Medulla oblongata (tissue), 1 donor: Measurements from ENCODE around the gene RDH5.

Source experiments
- DNase-seq: peaks from one replicate; pipeline ENCODE4 v3.0.0-alpha.2; 2015; ENCODE audit errors: extremely low spot score

Gene RDH5

GRCh38 chr12:55696141-55696540, 24.1 kb upstream of the RDH5 start:
- DNase-seq = no peak

GRCh38 chr12:55696796-55697462, 23.3 kb upstream of the RDH5 start:
- no peak for DNase-seq

DNA sequence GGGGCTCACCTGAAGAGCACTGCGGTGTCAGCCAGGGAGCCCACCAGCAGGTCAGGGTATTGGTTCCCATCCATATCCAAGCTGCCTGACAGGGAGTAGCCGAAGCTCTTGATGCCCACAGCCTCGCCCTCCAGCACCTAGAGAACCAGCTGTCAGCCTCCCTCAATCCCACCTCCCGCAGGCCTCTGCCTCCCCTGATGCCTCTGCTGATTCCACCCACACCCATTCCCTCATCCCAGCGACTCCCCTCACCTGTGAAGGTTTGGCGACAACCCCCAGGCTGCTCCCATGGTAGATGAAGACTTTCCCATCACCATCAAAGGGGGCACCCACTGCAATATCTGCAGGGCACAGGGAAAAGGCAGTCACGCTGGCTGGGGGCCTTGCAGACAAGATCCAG, 22.5 kb upstream of the RDH5 start:
- no peak for DNase-seq

- DNase-seq = no peak
Observed at GRCh38 chr12:55698241-55698955, 21.8 kb upstream of the RDH5 start.

GRCh38 chr12:55698965-55699364, 21.2 kb upstream of the RDH5 start:
- DNase-seq = no peak

- DNase-seq = no peak
Observed at GRCh38 chr12:55699471-55700055, 20.6 kb upstream of the RDH5 start.

GRCh38 chr12:55700255-55701018, 19.8 kb upstream of the RDH5 start:
- DNase-seq = no peak

GRCh38 chr12:55702861-55703260, 17.3 kb upstream of the RDH5 start:
- no peak for DNase-seq

DNA sequence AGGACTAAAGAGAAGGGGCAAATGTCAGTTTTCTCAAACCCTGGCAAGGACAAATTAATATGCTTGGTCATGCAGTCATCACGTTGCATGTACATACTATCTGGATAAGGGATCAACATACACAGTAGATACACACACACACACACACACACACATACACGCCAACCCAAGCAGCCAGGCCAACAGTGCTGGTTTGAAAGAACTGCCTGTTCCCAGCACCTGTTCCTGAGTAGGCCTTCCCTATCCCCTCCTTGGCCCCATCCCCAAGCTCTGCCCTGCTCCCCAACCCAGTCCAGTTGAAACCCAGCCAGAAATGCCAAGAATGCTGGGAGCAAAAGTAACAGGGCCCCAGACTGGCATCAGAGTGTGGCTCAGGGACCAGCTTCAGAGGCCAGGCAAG, 16.9 kb upstream of the RDH5 start:
- peak; percentile 45 for DNase-seq

GRCh38 chr12:55703901-55704761, 16.1 kb upstream of the RDH5 start:
- peak; percentile 30 for DNase-seq

DNA sequence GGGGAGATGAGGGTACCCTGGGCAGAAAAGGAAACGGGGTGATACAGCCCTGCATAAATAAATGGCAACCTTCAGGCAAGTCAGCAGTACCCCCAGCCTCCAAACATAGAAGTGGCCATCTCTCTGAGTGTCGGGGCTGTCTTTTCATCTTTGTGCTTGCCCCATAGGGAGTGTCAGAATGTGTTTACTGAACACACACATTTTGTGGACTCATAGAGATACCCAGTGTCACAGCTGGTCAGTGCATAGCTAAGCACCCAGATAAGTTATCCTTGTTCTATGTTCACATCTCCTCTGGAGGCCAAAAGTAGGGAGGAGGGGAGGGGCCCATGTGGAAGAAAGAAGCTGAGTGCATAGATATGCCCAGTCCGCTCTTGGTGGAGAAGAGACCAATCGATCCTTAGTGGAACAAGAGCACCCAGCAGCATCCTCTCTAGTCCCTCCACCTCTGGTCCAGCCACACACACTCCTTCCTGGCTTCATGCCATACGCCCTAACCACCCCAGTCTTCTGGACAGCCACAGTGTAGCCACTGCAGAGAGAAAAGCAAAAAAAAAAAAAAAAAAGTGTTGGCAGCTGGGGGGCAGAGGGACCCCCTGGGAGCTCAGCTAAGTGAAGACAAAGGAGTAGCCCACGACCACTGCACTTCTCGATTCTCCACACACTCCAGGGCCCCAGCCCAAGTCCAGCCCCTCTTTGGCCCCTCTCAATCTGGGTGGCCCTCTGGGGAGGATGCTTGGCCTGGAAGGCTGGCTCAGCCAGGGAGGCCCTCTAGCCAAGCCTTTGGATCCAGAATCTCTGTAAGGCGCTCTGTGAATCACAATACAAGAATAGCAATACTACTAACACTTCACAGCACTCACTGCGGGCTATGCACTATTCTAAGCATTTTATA, 15.1 kb upstream of the RDH5 start:
- peak; percentile 22 for DNase-seq

DNA sequence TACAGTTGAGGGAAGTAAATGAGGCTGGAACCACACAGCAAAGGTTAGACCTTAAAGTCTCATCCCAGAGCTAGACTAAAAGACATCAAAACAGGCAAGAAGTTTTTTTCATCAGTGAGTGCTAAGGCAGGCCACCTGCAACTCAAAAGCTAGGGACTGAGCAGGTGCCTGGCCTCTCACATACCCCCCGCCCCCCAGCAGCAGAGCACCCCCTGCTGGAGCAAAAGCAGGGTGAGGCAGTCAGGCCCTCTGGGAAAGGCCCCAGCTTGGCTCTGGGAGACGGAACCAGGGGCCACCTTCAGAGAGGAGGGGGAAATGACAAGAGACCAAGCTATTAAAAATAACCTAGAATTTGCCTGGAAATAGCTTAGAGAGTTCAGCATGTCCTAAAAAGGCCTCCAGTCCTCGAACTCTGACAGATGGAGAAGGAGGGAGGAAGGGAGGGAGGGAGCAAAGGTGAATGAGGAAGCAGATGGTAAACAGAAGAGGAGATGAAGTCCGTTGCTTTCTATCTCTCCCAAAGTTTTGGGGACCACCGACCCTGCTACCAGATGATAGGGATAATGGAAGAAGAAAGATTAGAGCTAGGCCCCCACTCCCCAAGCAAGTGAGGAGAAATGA, 14.3 kb upstream of the RDH5 start:
- no peak for DNase-seq

DNA sequence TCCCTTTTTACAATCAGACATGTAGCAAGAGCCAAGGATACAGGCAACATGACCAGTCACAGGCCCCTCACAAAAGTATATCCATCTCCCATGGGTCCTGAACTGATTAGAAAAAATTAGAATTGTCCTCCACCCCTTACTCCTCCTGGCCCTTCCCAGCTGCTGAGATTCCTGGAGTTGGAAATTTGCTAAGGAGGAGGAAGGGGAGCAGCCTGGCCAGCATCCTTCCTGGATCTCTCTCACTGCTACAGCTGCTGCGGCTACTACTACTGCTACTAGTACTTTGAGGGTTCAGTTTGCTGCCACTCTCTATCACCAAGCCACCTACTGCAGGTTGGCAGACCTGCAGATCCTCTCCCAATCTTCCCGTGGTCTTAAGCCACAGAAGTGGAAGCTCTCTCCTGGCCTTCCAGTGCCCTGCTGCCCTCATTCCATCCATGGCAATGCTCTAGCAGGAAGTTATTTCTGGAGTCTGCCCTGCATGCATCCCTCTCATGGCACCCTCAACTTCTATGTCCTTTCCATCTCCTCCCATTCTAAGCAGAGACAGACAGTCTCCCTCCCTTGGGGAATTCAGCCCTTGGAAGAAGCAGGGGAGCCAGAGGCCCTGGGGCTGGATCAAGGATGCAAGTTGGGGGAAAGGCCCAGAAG, 13.5 kb upstream of the RDH5 start:
- DNase-seq = no peak

GRCh38 chr12:55707219-55707671, 12.9 kb upstream of the RDH5 start:
- no peak for DNase-seq

- DNase-seq = peak; percentile 71
Observed at GRCh38 chr12:55707841-55708694, 12.1 kb upstream of the RDH5 start, which contains the start of gene ITGA7. ITGA7 (minus strand) TSS chr12:55707904; CDS start chr12:55707682, 222 bp downstream.

DNA sequence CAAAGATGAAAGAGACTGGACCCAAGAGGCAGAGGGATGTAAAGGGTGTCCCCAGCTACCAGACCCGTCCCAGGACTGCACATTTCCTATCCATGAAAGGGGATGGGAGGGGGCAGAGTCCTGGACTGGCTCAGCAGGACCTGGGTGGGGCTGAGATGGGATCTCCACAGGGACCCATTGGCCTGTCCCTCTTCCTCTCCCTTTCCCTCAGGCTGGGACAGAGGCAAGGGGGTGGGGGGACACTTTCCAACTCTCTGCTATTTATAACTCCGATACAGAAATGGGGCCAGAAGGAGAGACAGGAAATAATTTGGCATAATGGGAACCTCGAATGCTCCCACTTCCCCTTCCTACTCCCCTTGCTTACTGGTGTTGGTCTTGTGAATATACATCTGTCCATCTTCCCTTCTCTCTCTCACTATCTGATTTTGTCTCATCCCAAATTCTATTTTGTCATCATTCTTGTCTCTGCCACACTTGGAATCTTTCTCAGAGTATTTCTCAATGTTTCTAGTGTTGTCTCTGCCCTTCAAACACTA, 11.4 kb upstream of the RDH5 start:
- peak; percentile 10 for DNase-seq

GRCh38 chr12:55711786-55712553, 8.2 kb upstream of the RDH5 start:
- peak; percentile 13 for DNase-seq
